ENCODE results near the gene NEURL4.
"Not testable (repeated sequence)": the region's sequence is repeated elsewhere in the genome, so short reads cannot be mapped to it uniquely, and the experiment has no call there.

NEURL4 gene

GRCh38 chr17:7367083-7367482, 37.9 kb upstream of the NEURL4 start:
- H3K4me3 ChIP-seq (ENCODE audit: low read depth, low read length): no peak overlapping the region
- DNase-seq (ENCODE audit: low read depth): no peak
- TF ChIP-seq MYC (IDR thresholded peaks at IDR 0.05; ENCODE audit: low read depth, low read length): no peak
- TF ChIP-seq, protein P1, sequence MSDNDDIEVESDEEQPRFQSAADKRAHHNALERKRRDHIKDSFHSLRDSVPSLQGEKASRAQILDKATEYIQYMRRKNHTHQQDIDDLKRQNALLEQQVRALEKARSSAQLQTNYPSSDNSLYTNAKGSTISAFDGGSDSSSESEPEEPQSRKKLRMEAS (IDR thresholded peaks at IDR 0.05; ENCODE audit: low read depth, low read length): no peak
- no peak for TF ChIP-seq POLR2A (IDR thresholded peaks at IDR 0.05; ENCODE audit: extremely low read depth, insufficient read length)
- TF ChIP-seq, protein P2, sequence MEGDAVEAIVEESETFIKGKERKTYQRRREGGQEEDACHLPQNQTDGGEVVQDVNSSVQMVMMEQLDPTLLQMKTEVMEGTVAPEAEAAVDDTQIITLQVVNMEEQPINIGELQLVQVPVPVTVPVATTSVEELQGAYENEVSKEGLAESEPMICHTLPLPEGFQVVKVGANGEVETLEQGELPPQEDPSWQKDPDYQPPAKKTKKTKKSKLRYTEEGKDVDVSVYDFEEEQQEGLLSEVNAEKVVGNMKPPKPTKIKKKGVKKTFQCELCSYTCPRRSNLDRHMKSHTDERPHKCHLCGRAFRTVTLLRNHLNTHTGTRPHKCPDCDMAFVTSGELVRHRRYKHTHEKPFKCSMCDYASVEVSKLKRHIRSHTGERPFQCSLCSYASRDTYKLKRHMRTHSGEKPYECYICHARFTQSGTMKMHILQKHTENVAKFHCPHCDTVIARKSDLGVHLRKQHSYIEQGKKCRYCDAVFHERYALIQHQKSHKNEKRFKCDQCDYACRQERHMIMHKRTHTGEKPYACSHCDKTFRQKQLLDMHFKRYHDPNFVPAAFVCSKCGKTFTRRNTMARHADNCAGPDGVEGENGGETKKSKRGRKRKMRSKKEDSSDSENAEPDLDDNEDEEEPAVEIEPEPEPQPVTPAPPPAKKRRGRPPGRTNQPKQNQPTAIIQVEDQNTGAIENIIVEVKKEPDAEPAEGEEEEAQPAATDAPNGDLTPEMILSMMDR (IDR thresholded peaks at IDR 0.05; ENCODE audit: low read depth, low read length): no peak

DNA sequence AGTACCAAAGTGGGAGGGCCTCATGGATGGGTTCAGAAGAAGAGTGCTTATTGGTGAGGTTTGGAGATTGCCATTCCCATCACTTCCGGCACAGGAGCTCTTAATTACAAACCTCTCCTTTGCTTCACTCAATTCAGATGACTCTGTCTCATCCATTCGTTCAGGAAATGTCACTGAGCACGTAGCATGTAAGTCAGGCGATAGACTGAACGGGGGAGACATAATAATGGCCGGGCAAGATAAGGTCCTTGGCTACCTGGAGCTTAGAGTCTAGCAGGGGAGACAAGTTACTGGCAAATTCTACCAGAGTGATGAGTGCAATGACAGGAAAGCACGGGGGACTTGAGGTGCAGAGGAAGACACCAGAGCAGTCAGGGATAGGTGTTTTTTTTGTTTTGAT, 36.8 kb upstream of the NEURL4 start:
- DNase-seq (ENCODE audit: low read depth); H3K4me3 ChIP-seq (ENCODE audit: low read depth, low read length): not testable (repeated sequence)

DNA sequence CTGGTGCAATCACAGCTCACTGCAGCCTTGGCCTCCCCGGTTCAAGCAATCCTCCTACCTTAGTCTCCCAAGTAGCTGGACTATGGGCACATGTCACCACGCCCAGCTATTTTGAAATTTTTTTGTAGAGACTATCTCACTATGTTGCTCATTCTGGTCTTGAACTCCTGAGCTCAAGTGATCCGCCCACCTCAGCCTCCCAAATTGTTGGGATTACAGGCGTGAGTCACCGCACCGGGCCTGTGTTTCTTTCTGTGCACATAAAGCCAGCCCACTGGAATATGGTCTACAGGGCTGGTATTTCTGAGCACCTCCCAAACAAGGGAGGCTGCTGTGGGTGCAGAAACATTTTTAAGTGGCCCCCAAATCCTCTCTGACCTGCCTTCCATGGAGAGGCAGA, 34.2 kb upstream of the NEURL4 start:
- DNase-seq (ENCODE audit: low read depth): no peak
- no peak overlapping the region for H3K4me3 ChIP-seq (ENCODE audit: low read depth, low read length)
- TF ChIP-seq, protein P1 (IDR thresholded peaks at IDR 0.05; ENCODE audit: low read depth, low read length): no peak
- TF ChIP-seq MYC (IDR thresholded peaks at IDR 0.05; ENCODE audit: low read depth, low read length) (no peak), POLR2A (IDR thresholded peaks at IDR 0.05; ENCODE audit: extremely low read depth, insufficient read length) (no peak)
- TF ChIP-seq, protein P2 (IDR thresholded peaks at IDR 0.05; ENCODE audit: low read depth, low read length): no peak

DNA sequence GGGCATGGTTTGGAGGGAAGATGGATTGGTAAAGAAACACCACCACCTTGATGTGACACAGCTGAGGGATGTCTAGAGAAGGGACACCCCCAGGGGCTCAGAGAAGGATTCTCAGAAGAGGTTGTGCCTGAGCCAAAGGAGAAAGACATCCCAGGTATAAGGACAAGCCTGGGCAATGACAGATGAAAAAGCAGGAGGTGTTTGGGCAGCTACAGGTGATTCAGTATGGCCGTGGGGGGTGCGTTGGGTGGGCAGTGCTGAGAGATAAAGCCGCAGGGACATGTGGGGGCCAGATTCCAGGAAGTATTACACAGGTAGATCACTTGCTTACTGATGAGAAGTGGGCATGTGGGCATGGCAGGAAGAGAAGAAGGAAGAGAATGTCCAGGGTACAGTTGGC, 32.8 kb upstream of the NEURL4 start:
- no peak overlapping the region for H3K4me3 ChIP-seq (ENCODE audit: low read depth, low read length)
- TF ChIP-seq, protein P2 (IDR thresholded peaks at IDR 0.05; ENCODE audit: low read depth, low read length): no peak
- TF ChIP-seq MYC (IDR thresholded peaks at IDR 0.05; ENCODE audit: low read depth, low read length) (no peak), POLR2A (IDR thresholded peaks at IDR 0.05; ENCODE audit: extremely low read depth, insufficient read length) (no peak)
- TF ChIP-seq, protein P1 (IDR thresholded peaks at IDR 0.05; ENCODE audit: low read depth, low read length): no peak
- DNase-seq (ENCODE audit: low read depth): no peak

DNA sequence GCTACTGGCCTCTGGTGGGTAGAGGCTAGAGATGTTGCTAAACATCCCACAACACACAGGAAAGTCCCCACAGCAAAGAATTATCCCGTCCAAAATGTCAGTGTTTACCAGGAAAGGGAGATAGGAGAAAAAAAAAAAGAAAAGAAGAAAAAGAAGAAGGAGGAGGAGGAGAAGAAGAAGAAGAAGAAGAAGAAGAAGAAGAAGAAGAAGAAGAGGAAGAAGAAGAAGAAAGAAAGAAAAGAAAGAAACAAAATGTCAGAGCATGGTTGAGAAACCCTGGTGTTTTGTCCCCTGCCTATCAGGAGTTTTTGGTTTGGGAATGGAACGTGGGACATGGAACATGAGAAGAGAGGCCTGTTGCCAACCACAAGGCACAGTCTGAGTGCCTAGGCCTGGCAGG, 28.2 kb upstream of the NEURL4 start:
- no peak for TF ChIP-seq MYC (IDR thresholded peaks at IDR 0.05; ENCODE audit: low read depth, low read length)
- no peak for TF ChIP-seq POLR2A (IDR thresholded peaks at IDR 0.05; ENCODE audit: extremely low read depth, insufficient read length)
- TF ChIP-seq, protein P2 (IDR thresholded peaks at IDR 0.05; ENCODE audit: low read depth, low read length): no peak
- TF ChIP-seq, protein P1 (IDR thresholded peaks at IDR 0.05; ENCODE audit: low read depth, low read length): no peak
- no peak overlapping the region for H3K4me3 ChIP-seq (ENCODE audit: low read depth, low read length)
- no peak for DNase-seq (ENCODE audit: low read depth)

DNA sequence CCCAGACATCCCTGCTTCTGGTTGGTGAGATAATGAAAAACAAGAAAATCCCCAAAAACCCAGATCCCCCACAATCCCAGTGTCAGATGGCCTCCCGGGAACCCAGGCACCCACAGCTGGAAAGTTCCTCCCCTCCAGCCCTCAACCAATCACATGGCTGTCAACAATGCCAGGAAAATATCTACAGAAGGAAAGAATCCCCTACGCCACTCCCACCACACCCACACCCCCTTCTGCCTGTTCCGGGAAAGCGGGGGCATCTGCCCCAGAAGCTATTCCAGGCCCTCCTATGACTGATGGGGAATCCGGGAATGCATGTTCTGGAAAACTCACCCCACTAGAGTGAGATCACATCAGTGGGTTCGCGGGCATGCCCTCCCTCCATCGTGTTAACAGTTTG, 27.6 kb upstream of the NEURL4 start:
- no peak for DNase-seq (ENCODE audit: low read depth)
- H3K4me3 ChIP-seq (ENCODE audit: low read depth, low read length): no peak overlapping the region
- TF ChIP-seq MYC (IDR thresholded peaks at IDR 0.05; ENCODE audit: low read depth, low read length): no peak

- TF ChIP-seq, protein P1 (IDR thresholded peaks at IDR 0.05; ENCODE audit: low read depth, low read length): peak; percentile 59
- TF ChIP-seq POLR2A (IDR thresholded peaks at IDR 0.05; ENCODE audit: extremely low read depth, insufficient read length): no peak
- TF ChIP-seq, protein P2 (IDR thresholded peaks at IDR 0.05; ENCODE audit: low read depth, low read length): peak; percentile 62
- TF ChIP-seq MYC (IDR thresholded peaks at IDR 0.05; ENCODE audit: low read depth, low read length): peak; percentile 43; the same call in 1 of the 2 replicates
- no peak overlapping the region for H3K4me3 ChIP-seq (ENCODE audit: low read depth, low read length)
- peak; percentile 81 for DNase-seq (ENCODE audit: low read depth)
These were observed 27.0 kb upstream of the NEURL4 start for GRCh38 chr17:7356072-7356549.

All from NB4 (cell line).